Activated CD8-positive, alpha-beta memory T cell treated with anti-CD3 and anti-CD28 coated beads for 24 hours (primary cell): Measurements from ENCODE around the gene MUC4.
"Not testable (repeated sequence)": the region's sequence is repeated elsewhere in the genome, so short reads cannot be mapped to it uniquely, and the experiment has no call there.

Experiments
- DNase-seq: peaks from one replicate; pipeline ENCODE4 v3.0.0-alpha.2; 2020

MUC4 gene

DNA sequence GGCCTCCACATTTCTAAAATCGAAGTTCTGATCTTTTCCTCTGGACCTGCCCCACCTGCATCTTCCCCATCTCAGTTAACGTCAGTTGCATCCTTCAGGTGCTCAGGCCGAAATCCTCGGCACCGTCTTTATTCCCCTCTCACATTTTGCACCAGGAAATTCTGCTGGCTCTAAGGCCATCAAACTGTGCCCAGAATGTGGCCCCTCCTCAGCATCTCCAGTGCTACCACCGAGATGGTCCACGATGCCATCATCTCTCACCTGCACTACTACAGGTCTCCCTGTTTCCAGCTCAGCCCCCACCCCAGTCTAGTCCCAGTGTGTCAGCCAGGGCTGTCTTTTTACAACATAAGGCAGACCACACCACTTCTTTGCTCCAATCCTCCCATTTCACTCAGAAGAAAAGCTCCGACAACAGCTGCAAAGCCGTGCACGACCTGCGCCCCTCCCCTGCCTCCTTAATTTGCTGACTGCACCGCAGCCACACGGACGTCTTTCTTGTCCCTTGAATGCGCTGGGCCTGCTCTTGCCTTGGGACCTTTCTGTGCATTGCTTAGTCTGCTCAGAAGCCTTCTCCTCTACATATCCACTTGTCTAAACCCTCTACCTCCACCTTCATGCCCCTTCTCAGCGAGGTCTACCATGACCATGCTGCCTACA lies 76.6 kb downstream of the MUC4 start:
- no peak for DNase-seq

DNA sequence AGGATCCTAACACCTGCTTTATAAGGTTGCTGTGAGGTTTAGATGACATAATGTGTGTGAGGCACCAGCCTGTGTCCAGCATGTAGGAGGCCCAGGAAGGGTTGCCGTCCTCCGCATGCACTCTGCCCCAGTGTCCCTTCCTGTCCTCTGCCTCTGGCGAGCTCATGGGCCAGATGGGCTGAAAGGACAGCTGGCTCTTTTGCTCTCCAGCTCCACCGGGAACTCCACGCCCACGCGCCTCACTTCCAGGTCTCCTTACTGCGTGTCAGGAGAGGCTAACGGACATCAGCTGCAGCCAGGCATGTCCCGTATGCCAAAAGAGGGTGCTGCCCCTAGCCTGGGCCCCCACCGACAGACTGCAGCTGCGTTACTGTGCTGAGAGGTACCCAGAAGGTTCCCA lies 78.8 kb downstream of the MUC4 start:
- no peak for DNase-seq

DNA sequence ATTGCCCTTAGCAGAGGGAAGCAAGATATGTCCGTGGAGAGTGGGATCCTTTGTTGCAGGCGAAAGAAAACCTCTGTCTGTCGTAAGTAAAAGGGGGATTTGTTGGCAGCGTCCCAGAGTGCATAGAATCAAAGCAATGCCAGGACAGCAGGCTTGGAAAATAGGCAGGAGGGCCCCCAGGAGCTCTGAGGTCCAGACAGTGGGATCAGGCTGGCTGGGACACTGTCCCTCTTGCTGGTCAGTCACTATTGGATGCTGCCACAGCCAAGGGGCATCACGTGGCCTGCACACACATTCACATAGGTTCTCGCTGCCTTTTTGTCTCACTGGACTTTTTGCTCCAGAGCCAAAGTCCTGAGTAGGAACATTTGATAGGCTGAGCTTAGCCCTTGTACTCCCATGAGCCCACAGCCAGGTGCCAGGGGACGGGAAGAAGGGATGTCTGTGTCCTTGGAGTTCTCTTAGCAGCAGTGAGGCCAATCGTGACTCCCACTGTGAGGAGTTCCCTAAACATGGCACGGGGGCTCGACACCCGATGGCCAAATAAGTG lies 80.3 kb downstream of the MUC4 start:
- no peak for DNase-seq

DNA sequence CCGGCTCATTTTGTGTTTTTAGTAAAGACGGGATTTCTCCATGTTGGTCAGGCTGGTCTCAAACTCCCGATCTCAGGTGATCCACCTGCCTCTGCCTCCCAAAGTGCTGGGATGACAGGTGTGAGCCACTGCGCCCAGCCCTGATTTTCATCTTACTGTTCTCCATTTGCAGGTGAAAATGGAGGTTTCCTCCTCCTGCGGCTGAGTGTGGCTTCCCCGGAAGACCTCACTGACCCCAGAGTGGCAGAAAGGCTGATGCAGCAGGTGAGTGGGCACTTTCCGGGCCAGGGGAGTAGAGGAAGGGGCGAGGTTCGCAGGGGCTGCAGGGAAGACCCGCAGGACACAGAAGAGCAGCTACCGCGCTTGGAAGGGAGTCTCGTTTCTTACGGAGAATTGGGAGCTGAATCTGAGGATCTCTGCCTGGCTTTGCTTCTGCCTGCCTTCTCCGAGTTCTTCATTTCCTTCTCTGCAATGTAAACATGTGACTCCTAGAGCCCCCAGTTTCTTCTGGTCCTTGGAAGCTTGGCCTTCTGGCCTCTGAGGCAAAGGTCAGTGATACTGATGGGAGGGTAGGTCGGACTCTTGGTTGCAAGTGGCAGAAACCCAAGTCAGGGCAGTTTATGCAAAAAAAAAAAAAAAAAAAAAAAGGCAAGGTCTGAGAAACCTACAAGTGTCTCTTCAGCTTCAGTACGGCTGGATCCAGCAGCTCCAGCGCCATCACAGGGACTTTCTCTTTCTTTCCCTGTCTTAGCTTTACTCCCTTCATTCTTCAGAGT lies 82.1 kb downstream of the MUC4 start:
- no peak for DNase-seq

DNA sequence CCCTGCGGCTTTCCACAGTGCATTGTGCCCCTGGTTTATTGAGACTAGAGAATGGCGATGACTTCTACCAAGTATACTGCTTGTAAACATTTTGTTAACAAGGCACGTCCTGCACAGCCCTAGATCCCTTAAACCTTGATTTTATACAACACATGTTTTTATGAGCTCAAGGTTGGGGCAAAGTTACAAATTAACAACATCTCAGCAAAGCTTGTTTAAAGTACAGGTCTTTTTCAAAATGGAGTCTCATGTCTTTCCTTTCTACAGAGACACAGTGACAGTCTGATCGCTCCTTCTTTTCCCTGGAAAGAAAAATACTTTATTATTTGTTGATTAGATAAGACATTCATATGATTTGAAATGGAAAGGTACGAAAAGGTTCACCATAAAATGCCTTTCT lies 82.9 kb downstream of the MUC4 start:
- DNase-seq = not testable (repeated sequence)

DNA sequence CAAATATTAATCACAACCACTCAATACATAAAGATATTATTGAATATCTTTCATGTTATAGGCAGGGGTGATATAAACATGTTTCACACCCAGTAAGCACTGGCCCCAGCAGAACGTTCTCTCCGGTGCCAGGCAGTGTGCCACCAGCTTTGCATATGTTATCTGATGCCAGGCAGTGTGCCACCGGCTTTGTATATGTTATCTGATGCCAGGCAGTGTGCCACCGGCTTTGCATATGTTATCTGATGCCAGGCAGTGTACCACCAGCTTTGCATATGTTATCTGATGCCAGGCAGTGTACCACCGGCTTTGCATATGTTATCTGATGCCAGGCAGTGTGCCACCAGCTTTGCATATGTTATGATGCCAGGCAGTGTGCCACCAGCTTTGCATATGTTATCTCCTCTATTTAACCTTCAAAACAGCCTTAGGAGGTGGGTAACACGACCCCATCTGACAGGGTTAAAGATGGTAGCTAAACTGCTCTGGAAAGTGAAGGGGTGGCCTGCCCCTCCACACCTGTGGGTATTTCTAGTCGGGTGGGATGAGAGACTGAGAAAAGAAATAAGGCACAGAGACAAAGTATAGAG lies 84.0 kb downstream of the MUC4 start:
- no peak for DNase-seq

DNA sequence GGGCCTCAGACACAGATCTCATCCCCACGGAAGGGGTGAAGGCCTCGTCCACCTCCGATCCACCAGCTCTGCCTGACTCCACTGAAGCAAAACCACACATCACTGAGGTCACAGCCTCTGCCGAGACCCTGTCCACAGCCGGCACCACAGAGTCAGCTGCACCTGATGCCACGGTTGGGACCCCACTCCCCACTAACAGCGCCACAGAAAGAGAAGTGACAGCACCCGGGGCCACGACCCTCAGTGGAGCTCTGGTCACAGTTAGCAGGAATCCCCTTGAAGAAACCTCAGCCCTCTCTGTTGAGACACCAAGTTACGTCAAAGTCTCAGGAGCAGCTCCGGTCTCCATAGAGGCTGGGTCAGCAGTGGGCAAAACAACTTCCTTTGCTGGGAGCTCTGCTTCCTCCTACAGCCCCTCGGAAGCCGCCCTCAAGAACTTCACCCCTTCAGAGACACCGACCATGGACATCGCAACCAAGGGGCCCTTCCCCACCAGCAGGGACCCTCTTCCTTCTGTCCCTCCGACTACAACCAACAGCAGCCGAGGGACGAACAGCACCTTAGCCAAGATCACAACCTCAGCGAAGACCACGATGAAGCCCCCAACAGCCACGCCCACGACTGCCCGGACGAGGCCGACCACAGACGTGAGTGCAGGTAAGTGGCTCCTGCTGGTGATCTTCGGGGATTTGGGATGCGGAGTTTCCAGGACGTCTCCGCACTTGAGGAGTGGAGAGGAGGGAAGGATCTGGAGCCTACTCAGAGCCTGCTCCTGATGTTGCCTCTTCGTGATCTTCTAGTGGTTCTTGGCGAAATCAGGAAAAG lies 85.6 kb downstream of the MUC4 start:
- not testable (repeated sequence) for DNase-seq

DNA sequence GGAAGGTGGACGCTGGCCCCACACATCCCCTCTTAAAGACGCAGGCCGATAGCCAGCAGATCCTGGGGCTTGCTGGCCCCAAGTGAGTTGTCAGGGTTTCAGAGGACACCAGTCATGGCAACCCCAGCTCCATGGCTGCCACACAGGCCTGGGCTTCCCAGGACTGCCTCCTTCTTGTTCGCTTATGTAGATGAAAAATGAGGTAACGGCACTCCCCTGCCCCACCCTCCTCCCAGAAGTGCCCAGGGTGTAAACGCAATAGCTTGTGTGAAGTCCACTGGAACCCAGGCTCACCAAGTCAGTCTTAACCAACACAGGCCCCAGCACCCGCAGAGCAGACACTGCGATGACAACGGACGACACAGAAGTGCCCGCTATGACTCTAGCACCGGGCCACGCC lies 87.4 kb downstream of the MUC4 start:
- not testable (repeated sequence) for DNase-seq

DNA sequence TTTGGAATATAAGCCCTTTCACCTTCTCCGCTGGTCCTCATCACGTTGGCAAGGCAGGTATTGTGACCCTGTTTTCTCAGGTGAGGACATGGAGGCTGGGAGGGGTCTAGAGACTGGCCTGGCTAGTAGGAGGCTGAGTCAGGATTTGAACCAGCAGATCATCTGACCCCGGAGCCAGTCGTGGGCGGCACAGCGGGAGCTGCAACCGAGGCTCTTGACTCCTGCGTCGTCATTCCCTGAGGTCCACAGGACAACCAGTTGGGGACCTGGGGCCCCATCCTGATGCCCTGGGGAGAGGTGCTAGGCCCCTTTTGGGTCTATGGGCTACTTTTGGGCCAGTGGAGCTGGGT lies 88.8 kb downstream of the MUC4 start:
- not testable (repeated sequence) for DNase-seq

DNA sequence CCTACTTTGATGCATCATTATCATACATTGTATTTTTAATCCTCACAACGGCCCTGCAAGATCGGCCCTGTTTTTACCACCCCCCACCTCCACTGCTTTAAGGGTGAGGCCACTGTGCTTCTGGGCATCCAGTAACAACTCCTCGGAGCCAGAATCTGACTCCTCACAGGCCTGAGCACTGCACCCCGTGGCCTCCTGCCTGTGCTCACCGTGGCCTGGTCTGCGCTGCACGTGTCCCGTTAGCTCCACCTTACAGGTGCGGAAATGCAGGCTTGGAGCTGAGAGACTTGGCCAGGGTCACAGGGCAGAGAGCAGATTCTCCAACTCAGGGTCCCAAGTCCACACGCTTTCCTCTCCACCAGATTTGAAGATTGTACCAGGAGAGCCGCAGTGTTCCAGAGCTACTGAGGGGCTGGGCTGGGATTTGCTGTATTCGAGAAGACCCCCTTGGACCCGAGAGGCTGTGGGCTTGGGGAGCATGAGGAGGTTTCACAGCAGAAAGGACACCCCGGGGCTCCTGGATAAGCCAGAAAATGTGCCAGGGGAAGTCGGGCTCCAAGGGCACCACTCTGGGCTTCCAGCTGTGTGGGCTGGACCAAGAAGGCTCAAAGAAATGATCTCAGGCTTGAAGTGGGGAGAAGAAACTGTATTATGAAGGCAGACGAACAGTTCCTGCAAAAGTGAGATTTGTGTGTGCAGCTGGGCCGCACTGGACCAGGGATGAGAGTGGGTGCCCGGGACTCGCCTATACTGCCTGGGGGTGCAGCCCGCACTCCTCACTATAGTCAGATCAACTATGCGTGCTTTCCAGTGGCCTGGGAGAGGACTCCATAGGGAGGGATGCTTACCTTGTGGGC lies 89.4 kb downstream of the MUC4 start:
- DNase-seq = not testable (repeated sequence)

DNA sequence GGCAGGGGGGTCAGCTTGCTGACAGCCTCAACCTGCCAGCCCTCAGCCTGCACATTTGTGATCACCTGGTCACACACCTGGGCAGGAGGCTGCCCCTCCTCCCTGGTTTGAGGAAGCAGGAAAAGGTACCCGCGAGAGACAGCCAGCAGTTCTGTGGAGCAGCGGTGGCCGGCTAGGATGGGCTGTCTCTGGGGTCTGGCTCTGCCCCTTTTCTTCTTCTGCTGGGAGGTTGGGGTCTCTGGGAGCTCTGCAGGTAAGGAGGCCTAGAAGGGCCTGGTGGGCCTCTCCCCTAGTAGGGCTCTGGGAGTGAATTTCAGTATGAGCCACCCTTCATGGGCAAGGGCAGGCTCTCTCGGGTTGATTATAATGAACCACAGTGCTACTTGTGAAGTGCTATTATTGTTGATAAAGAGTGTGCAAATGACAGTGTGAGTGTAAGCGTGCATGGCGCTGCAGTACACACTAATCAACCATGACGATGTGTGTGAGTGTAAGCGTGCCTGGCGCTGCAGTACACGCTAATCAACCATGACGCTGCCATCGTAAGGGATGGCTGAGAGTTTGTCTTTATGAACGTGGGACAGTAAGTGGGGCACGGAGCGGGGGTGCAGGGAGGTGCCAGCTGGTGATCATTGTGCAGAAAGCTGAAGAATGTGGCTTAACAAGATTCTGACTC lies 90.8 kb downstream of the MUC4 start, which contains the start of gene MUC20:
Gene MUC20, plus strand, starts transcription at position 148 of the 676 bp plus-strand sequence. Its CDS starts 30 bp downstream, at position 178.
- not testable (repeated sequence) for DNase-seq

DNA sequence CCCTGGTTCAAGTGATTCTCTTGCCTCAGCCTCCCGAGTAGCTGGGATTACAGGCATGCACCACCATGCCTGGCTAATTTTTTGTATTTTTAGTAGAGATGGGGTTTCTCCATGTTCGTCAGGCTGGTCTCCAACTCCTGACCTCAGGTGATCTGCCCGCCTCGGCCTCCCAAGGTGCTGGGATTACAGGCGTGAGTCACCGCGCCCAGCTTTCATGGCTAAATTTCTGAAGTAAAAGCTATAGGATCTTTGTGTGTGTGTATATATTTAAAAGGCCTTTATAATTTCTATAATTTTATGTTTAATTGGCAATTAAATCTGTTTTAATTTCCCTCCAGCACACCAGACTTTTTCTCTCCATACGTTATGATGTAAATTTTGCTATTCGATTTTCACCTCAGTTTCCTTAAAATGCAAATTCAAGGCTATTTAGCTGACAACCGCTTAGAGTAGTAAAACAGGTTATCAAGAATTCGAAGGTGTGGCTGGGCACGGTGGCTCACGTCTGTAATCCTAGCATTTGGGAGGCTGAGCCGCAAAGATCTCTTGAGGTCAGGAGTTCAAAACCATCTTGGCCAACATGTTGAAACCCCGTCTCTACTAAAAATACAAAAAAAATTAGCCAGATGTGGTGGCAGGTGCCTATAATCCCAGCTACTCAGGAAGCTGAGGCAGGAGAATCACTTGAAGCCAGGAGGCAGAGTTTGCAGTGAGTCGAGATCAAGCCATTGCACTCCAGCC lies 92.0 kb downstream of the MUC4 start:
- not testable (repeated sequence) for DNase-seq

DNA sequence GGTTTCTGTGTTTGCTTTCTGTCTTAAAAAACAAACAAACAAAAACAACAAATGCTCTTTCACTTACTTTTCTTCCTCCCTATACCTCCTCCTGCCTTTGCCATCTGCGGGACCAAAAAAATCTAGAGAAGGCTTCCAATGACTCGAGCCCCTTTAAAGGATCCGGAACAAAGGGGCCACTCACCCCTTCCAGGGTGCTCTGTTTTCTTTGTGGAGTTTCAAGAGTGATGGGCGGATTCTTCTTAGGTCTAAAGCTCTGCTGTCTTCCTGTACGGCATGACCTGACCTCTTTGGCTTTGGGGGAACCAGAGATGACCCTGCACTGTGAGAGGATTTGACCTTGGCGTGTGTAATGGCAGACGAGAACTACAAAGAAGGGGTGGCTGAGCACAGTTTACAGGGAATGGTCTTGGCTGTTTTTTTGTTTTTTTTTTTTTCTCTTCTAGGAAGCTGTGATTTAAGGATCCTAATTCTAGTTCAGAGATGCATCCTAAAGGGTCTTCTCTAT lies 93.2 kb downstream of the MUC4 start:
- DNase-seq = no peak

DNA sequence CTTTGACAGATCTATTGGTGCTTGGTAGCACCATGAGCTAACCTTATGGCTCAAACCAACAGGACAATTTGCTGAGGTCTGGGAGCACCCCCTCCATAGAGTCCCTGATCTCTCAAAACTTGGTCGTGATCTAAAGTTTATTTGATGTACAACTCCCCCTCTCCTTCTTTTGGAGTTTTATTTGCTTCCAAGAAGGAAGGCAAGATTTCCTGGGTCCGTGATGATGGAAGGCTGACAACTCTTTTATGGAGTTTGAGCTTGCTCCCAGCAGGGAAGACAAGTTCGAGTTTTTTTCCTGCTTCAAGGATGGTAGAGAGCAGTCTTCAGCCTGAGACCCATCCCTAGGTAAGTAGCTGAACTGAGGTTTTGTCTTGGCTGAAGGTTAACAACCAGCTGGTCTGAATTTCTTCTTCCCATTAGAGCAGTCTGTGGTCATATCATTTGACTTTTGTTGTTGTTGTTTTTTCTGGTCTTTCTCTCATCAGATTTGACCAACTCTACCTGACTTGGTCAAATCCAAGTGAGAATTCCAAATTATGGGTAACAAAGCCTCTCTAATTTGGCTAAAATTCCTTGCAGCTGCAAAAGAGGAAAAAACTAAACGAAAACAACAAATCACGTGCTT lies 93.8 kb downstream of the MUC4 start:
- DNase-seq = no peak

DNA sequence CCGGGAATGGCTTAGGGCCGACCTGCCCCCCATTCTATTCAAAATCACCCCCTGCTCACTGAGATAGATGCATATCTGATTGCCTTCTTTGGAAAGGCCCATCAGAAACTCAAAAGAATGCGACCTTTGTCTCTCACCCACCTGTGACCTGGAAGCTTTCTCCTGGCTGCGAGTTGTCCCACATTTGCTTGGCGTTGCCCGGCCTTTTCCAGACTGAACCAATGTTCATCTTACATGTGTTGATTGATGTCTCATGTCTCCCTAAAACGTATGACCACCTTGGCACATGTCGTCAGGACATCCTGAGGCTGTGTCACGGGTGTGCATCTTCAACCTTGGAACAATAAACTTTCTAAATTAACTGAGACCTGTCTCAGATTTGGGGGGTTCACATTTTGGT lies 94.3 kb downstream of the MUC4 start:
- no peak for DNase-seq

DNA sequence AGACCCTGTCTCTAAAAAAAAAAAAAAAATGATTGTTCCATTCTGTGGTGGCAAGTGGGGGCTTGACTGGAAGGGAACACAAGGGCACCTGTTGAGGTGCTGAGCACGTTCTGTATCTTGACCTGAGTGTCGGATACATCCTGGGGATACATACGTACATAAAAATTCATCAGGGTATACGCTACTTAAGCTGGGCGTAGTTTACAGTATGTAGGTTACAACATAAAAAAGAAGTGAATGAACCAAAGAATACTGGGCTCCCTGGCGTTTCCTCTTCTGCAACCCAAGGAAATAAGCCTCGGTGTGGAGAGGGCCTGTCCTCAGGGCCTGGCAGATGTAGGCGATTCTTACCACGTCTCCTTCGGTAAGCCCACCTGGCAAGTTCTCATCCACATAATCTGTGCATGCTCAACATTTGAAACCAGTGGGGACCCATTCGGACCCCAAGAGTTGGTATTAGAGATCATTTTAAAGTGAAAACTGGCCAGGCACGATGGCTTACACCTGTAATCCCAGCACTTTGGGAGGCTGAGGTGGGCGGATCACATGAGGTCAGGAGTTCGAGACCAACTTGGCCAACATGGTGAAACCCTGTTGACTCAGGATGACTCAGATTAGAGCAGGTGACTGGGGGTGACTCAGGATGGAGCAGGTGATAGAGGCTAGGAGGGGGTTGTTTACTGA lies 96.0 kb downstream of the MUC4 start:
- DNase-seq = no peak

DNA sequence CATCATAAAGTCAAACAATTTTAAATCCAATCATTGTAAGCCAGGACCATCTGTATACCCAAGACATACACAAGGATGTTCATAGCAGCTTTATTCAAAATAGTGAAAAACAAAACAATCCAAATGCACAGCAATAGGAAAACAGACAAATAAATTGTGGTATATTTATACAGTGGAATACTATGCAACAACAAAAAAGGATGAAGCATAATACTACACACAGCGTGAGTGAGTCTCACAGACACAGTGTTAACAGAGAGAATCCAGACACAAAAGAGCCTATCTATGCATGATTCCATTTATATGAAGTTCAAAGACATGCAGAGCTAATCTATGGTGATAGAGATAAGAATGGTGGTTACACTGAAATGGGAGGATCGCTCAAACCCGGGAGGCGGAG lies 96.6 kb downstream of the MUC4 start:
- DNase-seq = no peak

DNA sequence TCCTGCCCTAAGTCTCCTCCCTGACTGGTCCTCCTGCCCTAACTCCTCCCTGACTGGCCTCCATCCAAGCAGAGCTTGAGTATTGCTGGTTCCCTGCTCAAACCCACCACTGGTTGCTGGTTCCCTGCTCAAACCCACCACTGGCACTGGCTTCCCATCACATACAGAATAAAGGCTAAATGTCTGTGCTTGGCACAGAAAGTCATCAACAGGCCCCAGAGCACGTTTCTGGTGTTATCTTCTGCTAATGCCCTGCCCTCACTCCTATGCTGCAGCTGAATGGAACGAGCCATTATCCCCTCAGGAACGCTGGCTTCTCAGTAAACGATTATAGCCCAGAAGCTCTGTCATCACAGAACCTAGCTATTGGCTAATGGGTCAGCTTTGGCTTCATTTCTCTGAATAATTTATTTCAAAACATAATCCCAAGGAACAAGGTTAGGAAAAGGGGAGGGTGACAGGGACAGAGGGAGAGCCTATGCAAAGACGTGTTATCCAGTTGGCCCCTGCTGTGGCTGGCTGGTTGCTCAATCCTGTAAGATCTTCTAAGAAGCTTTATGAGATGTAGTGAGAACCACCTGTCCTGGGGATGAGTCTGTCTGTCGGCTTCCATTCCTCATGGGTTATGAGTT lies 97.2 kb downstream of the MUC4 start:
- DNase-seq = no peak

DNA sequence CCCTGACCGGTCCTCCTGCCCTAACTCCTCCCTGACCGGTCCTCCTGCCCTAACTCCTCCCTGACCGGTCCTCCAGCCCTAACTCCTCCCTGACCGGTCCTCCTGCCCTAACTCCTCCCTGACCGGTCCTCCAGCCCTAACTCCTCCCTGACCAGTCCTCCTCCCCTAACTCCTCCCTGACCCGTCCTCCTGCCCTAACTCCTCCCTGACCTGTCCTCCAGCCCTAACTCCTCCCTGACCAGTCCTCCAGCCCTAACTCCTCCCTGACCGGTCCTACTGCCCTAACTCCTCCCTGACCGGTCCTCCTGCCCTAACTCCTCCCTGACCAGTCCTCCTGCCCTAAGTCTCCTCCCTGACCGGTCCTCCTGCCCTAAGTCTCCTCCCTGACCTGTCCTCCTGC lies 98.6 kb downstream of the MUC4 start:
- DNase-seq = not testable (repeated sequence)
